ENCODE results near the gene KANK3. TPM values are rescaled to one million over a fixed set of nuclear protein-coding genes. Genes with fewer than 3 reads are reported as not detected.

The KANK3 gene
- total and polyA plus RNA-seq, 2 of the 8 experiments (the other 6 are each of a cell fraction or from before 2014, with no cell fraction given), result 2.5 to 4.2 TPM

- no peak for DNase-seq (ENCODE audit: low read depth in 1 of 2, low spot score in 2 of 2)
- Histone ChIP-seq H3K27me3 (replicated peaks in 1 of 4; ENCODE audit: control insufficient read depth in 3 of 4, extremely low read depth in 1 of 4, insufficient read depth in 3 of 4, low read length in 3 of 4) (peaks cover 21 to 38% (median 33%) of the 10 kb centered on the region in 4 experiments), H3K23me2 (ENCODE audit: low read depth, low read length) (peaks cover 16% of the 10 kb centered on the region; the same call in 1 of the 2 replicates), H2AK5ac (ENCODE audit: low read depth, low read length) (no peak overlapping the region), H2AFZ (ENCODE audit: low read length) (no peak overlapping the region), H2BK20ac (ENCODE audit: low read length) (no peak overlapping the region), H3K4me3 (ENCODE audit: extremely low read depth in 1 of 4, insufficient read depth in 2 of 4, low read depth in 3 of 4, low read length in 4 of 4) (no peak overlapping the region), H4K5ac (ENCODE audit: insufficient read length, low read depth, low read length) (no peak overlapping the region), H3K56ac (replicated peaks; ENCODE audit: insufficient read length, low read depth, low read length) (no peak overlapping the region), H4K91ac (replicated peaks; ENCODE audit: insufficient read length, low read length) (no peak overlapping the region), H3K79me2 (ENCODE audit: control insufficient read depth in 1 of 2, insufficient read depth in 2 of 2, low read length in 2 of 2) (no peaks in the 10 kb centered on the region), H3K4ac (replicated peaks; ENCODE audit: insufficient read length, low read depth, low read length) (no peak overlapping the region), H2BK5ac (ENCODE audit: low read depth, low read length) (no peak overlapping the region), H4K8ac (ENCODE audit: extremely low read depth, insufficient read depth, low read length) (no peak overlapping the region), H3K27ac (ENCODE audit: low read depth, low read length) (no peak overlapping the region), H2BK12ac (ENCODE audit: low read depth, low read length) (no peak overlapping the region), H3K9ac (replicated peaks in 1 of 4; ENCODE audit: extremely low read depth in 1 of 4, low read depth in 3 of 4, low read length in 3 of 4) (no peak overlapping the region), H3K14ac (ENCODE audit: insufficient read length) (no peak overlapping the region), H2BK15ac (ENCODE audit: low read length) (no peak overlapping the region), H3K36me3 (ENCODE audit: control insufficient read depth in 2 of 4, insufficient read depth in 4 of 4, low read length in 3 of 4) (peaks cover 0 to 4% (median 0%) of the 10 kb centered on the region in 4 experiments; a peak in 1 of 8 replicates), H3K79me1 (ENCODE audit: low read depth, low read length) (no peaks in the 10 kb centered on the region), H3K4me1 (replicated peaks in 1 of 4; ENCODE audit: control insufficient read depth in 3 of 4, insufficient read depth in 4 of 4, low read length in 3 of 4) (peaks cover 0 to 17% (median 8%) of the 10 kb centered on the region in 4 experiments; a peak in 6 of 7 replicates), H3K4me2 (ENCODE audit: insufficient read depth in 1 of 2, low read depth in 2 of 2, low read length in 2 of 2) (no peak overlapping the region), H3K23ac (ENCODE audit: insufficient read length) (no peak overlapping the region), H3K9me3 (ENCODE audit: insufficient read depth in 2 of 2, low read depth in 1 of 2, low read length in 1 of 2) (no peaks in the 10 kb centered on the region), H4K20me1 (replicated peaks in 1 of 2; ENCODE audit: control insufficient read depth in 1 of 2, insufficient read depth in 2 of 2, low read length in 2 of 2) (no peaks in the 10 kb centered on the region), H3K18ac (ENCODE audit: extremely low read depth, low read length) (no peak overlapping the region), H2BK120ac (replicated peaks; ENCODE audit: low read depth, low read length) (no peak overlapping the region)
- 72% methylated on average over 8 of the region's 8 CpGs; no CpG with 5 or more reads in 1 of the 2 experiments for WGBS, 2 experiments (ENCODE audit: extremely low coverage in 1 of 2, insufficient coverage in 1 of 2, insufficient read length in 1 of 2, insufficient replicate concordance in 2 of 2, low coverage in 1 of 2, low lambda C conversion rate in 2 of 2, missing lambda C conversion rate in 1 of 2)
- no peak for FAIRE-seq
- POLR2A ChIA-PET (ENCODE audit: partially characterized antibody), result interaction anchor here (1.0 to 27.1 kb wide), 3 partner anchors 18 to 59 kb away, joined by 3 to 583 read pairs (median 7); partner anchors contain the start of genes CD320, NDUFA7, RAB11B and RPS28
- CTCF ChIA-PET (ENCODE audit: partially characterized antibody), result interaction anchor here (0.7 to 2.8 kb wide), 5 partner anchors 10 to 23 kb away, joined by 3 to 9 read pairs (median 3); partner anchors contain the start of gene KANK3
- TF ChIP-seq EP300 (IDR thresholded peaks at IDR 0.05; ENCODE audit: borderline replicate concordance in 1 of 2, low read depth in 2 of 2, low read length in 2 of 2) (no peak), CTBP2 (IDR thresholded peaks at IDR 0.05; ENCODE audit: borderline replicate concordance, insufficient read depth, insufficient read length, low read length) (no peak), SIRT6 (IDR thresholded peaks at IDR 0.05; ENCODE audit: low read length) (no peak), SAP30 (IDR thresholded peaks at IDR 0.05; ENCODE audit: insufficient read depth, insufficient replicate concordance, low read length) (no peak), TBP (IDR thresholded peaks at IDR 0.05; ENCODE audit: low read depth, low read length) (no peak)
Measured at GRCh38 chr19:8331263-8331845, 11.7 kb downstream of the KANK3 start.
